Naive thymus-derived CD8-positive, alpha-beta T cell (primary cell): ENCODE data around the gene SNPH. TPM values are rescaled to one million over a fixed set of nuclear protein-coding genes. Genes with fewer than 3 reads are reported as not detected.

Source experiments
- ATAC-seq, 2 donors: fragments of 150-1000 bp; cut with Tn5 transposase in 1 of 2; sonication (Bioruptor Pico), chemical (Tn5 transposase) in 1 of 2; 1 replicate in 1 of 2; 2 replicates in 1 of 2; pipeline ENCODE4 v1.10.0; 2021; ENCODE audit warnings: mild to moderate bottlenecking in 2 of 2, moderate library complexity in 2 of 2
- POLR2A ChIA-PET: fragments of 350-600 bp; sonication (Branson Sonifier 250); formaldehyde crosslinking; loops from one replicate; lab custom pipeline; 2021; ENCODE audit warnings: antibody characterized with exemption; lab: Charles Lee
- DNase-seq, 10 donors: peaks; one replicate each; pipeline versions ENCODE4 v3.0.0 to v3.0.0-alpha.2; 2020 to 2022
- H3K27ac Mint-ChIP-seq, 10 donors: one replicate each; pipeline ENCODE4 v1.8.0; 2020 to 2022; ENCODE audit warnings: mild to moderate bottlenecking in 10 of 10, mixed read lengths in 10 of 10, moderate library complexity in 4 of 10, inconsistent platforms in 1 of 10
- H3K27me3 Mint-ChIP-seq, 5 donors: one replicate each; pipeline ENCODE4 v1.8.0; 2021 to 2022; ENCODE audit warnings: mixed read lengths in 5 of 5
- H3K36me3 Mint-ChIP-seq, 3 donors: one replicate each; pipeline ENCODE4 v1.8.0; 2020 to 2022; ENCODE audit warnings: mixed read lengths in 3 of 3, mild to moderate bottlenecking in 2 of 3, inconsistent platforms in 1 of 3
- H3K4me1 Mint-ChIP-seq, 4 donors: one replicate each; pipeline ENCODE4 v1.8.0; 2021 to 2022; ENCODE audit warnings: mixed read lengths in 4 of 4
- H3K4me3 Mint-ChIP-seq, 10 donors: one replicate each; pipeline ENCODE4 v1.8.0; 2020 to 2022; ENCODE audit warnings: mild to moderate bottlenecking in 10 of 10, mixed read lengths in 10 of 10, moderate library complexity in 6 of 10, inconsistent platforms in 1 of 10
- H3K9me3 Mint-ChIP-seq, 9 donors: one replicate each; pipeline ENCODE4 v1.8.0; 2020 to 2022; ENCODE audit warnings: mixed read lengths in 9 of 9, mild to moderate bottlenecking in 3 of 9, inconsistent platforms in 1 of 9, moderate library complexity in 1 of 9
- polyA plus RNA-seq, 3 donors: library from polyadenylated mRNA; unstranded; fragments of 300-500 nt; fragmentation: Illumina TruSeq; gene quantifications; one replicate each; pipeline ENCODE4 v1.2.3, GENCODE V29; 2021
- total RNA-seq, 8 experiments: library from RNA in 2 of 8; stranded (reverse) in 2 of 8; gene quantifications; one replicate each; pipeline ENCODE4 v1.2.3 and lab custom pipeline; 2021 to 2026

Gene SNPH
- total and polyA plus RNA-seq, 5 experiments from 2014 or later = 5.2 to 26.6 (median 13.5) TPM

GRCh38 chr20:1331801-1332453, 65.8 kb downstream of the SNPH start:
- H3K9me3 Mint-ChIP-seq = no peaks in the 10 kb centered on the region
- peaks cover 11 to 52% (median 45%) of the 10 kb centered on the region in 4 donors for H3K4me1 Mint-ChIP-seq
- no peak overlapping the region for H3K4me3 Mint-ChIP-seq
- no peak for DNase-seq
- POLR2A ChIA-PET = no interaction called here
- peak overlapping the region in 7 of 10 donors; percentile 78 to 96 (median 87) for H3K27ac Mint-ChIP-seq
- H3K36me3 Mint-ChIP-seq = peaks cover 0 to 20% (median 7%) of the 10 kb centered on the region in 3 donors
- no peak for ATAC-seq
- no peaks in the 10 kb centered on the region for H3K27me3 Mint-ChIP-seq

- Mint-ChIP-seq H3K27me3 (no peaks in the 10 kb centered on the region), H3K4me1 (peaks cover 20 to 59% (median 47%) of the 10 kb centered on the region in 4 donors), H3K9me3 (no peaks in the 10 kb centered on the region), H3K27ac (peak overlapping the region in 4 of 10 donors; percentile 5 to 69 (median 49)), H3K36me3 (peaks cover 0 to 20% (median 7%) of the 10 kb centered on the region in 3 donors), H3K4me3 (no peak overlapping the region)
- ATAC-seq (no peak), DNase-seq (no peak)
- POLR2A ChIA-PET = no interaction called here
Measured at GRCh38 chr20:1332749-1333300, 66.7 kb downstream of the SNPH start.

GRCh38 chr20:1333462-1334369, 67.6 kb downstream of the SNPH start:
- Mint-ChIP-seq H3K9me3 (no peaks in the 10 kb centered on the region), H3K36me3 (peaks cover 0 to 20% (median 7%) of the 10 kb centered on the region in 3 donors), H3K27me3 (no peaks in the 10 kb centered on the region), H3K4me1 (peaks cover 23 to 57% (median 47%) of the 10 kb centered on the region in 4 donors), H3K27ac (peak overlapping the region in 6 of 10 donors; percentile 18 to 83 (median 46)), H3K4me3 (no peak overlapping the region)
- DNase-seq = no peak
- no peak for ATAC-seq
- POLR2A ChIA-PET = no interaction called here

GRCh38 chr20:1334370-1334731, 68.3 kb downstream of the SNPH start:
- no peaks in the 10 kb centered on the region for H3K9me3 Mint-ChIP-seq
- peaks cover 23 to 53% (median 43%) of the 10 kb centered on the region in 4 donors for H3K4me1 Mint-ChIP-seq
- DNase-seq = no peak
- peaks cover 0 to 20% (median 7%) of the 10 kb centered on the region in 3 donors for H3K36me3 Mint-ChIP-seq
- H3K4me3 Mint-ChIP-seq = no peak overlapping the region
- POLR2A ChIA-PET = no interaction called here
- H3K27ac Mint-ChIP-seq = peak overlapping the region in 3 of 10 donors; percentile 33 to 83 (median 52)
- H3K27me3 Mint-ChIP-seq = no peaks in the 10 kb centered on the region
- ATAC-seq = no peak

- Mint-ChIP-seq H3K4me1 (peaks cover 23 to 49% (median 39%) of the 10 kb centered on the region in 4 donors), H3K36me3 (peaks cover 0 to 20% (median 7%) of the 10 kb centered on the region in 3 donors), H3K4me3 (no peak overlapping the region), H3K9me3 (no peaks in the 10 kb centered on the region), H3K27ac (peak overlapping the region in 3 of 10 donors; percentile 52 to 83 (median 57)), H3K27me3 (no peaks in the 10 kb centered on the region)
- ATAC-seq (no peak), DNase-seq (no peak)
- POLR2A ChIA-PET = no interaction called here
Measured at GRCh38 chr20:1334761-1335160, 68.7 kb downstream of the SNPH start.

GRCh38 chr20:1335961-1336698, 70.0 kb downstream of the SNPH start:
- Mint-ChIP-seq H3K27ac (peak overlapping the region; percentile 80 to 95 (median 90)), H3K36me3 (peaks cover 0 to 17% (median 7%) of the 10 kb centered on the region in 3 donors), H3K4me1 (peaks cover 21 to 40% (median 28%) of the 10 kb centered on the region in 4 donors), H3K27me3 (no peaks in the 10 kb centered on the region), H3K4me3 (peak overlapping the region in 5 of 10 donors; percentile 50 to 78 (median 66)), H3K9me3 (no peaks in the 10 kb centered on the region)
- DNase-seq (no peak), ATAC-seq (no peak)
- POLR2A ChIA-PET = interaction anchor here (0.7 to 1.6 kb wide), 5 partner anchors 11 to 56 kb away, joined by 3 to 11 read pairs (median 4); partner anchors contain the start of gene FKBP1A

- Mint-ChIP-seq H3K27ac (peak overlapping the region; percentile 80 to 95 (median 90)), H3K4me3 (peak overlapping the region; percentile 30 to 78 (median 66)), H3K4me1 (peaks cover 21 to 34% (median 25%) of the 10 kb centered on the region in 4 donors), H3K36me3 (peaks cover 0 to 14% (median 7%) of the 10 kb centered on the region in 3 donors), H3K27me3 (no peaks in the 10 kb centered on the region), H3K9me3 (no peaks in the 10 kb centered on the region)
- POLR2A ChIA-PET = interaction anchor here (0.7 to 1.6 kb wide), 5 partner anchors 11 to 55 kb away, joined by 3 to 11 read pairs (median 4); partner anchors contain the start of gene FKBP1A
- DNase-seq (peak in 5 of 10 donors; percentile 15 to 43 (median 33)), ATAC-seq (peak; percentile 92 to 96)
Measured at GRCh38 chr20:1336699-1337367, 70.7 kb downstream of the SNPH start.

GRCh38 chr20:1337441-1337840, 71.3 kb downstream of the SNPH start:
- Mint-ChIP-seq H3K9me3 (no peaks in the 10 kb centered on the region), H3K27me3 (no peaks in the 10 kb centered on the region), H3K4me3 (peak overlapping the region in 3 of 10 donors; percentile 39 to 55 (median 54)), H3K4me1 (peaks cover 21 to 34% (median 24%) of the 10 kb centered on the region in 4 donors), H3K36me3 (peaks cover 0 to 9% (median 7%) of the 10 kb centered on the region in 3 donors), H3K27ac (peak overlapping the region; percentile 27 to 95 (median 68))
- no peak for ATAC-seq
- POLR2A ChIA-PET = interaction anchor here (1.2 kb wide), 1 partner anchor 52 kb away, joined by 3 read pairs; no protein-coding TSS in a partner anchor
- DNase-seq = no peak

- ATAC-seq (no peak), DNase-seq (no peak)
- Mint-ChIP-seq H3K36me3 (peaks cover 0 to 5% (median 4%) of the 10 kb centered on the region in 3 donors), H3K4me3 (no peak overlapping the region), H3K4me1 (peaks cover 20 to 32% (median 24%) of the 10 kb centered on the region in 4 donors), H3K9me3 (no peaks in the 10 kb centered on the region), H3K27ac (peak overlapping the region in 7 of 10 donors; percentile 19 to 95 (median 69)), H3K27me3 (no peaks in the 10 kb centered on the region)
- POLR2A ChIA-PET = no interaction called here
Measured at GRCh38 chr20:1338096-1338495, 72.0 kb downstream of the SNPH start.

- peak overlapping the region in 2 of 10 donors; percentile 69 to 70 for H3K27ac Mint-ChIP-seq
- no peaks in the 10 kb centered on the region for H3K36me3 Mint-ChIP-seq
- ATAC-seq = no peak
- POLR2A ChIA-PET = no interaction called here
- H3K4me3 Mint-ChIP-seq = no peak overlapping the region
- no peaks in the 10 kb centered on the region for H3K27me3 Mint-ChIP-seq
- DNase-seq = no peak
- H3K9me3 Mint-ChIP-seq = no peaks in the 10 kb centered on the region
- H3K4me1 Mint-ChIP-seq = peaks cover 18 to 31% (median 23%) of the 10 kb centered on the region in 4 donors
Measured at GRCh38 chr20:1338801-1339200, 72.7 kb downstream of the SNPH start.

- H3K36me3 Mint-ChIP-seq = no peaks in the 10 kb centered on the region
- POLR2A ChIA-PET = no interaction called here
- DNase-seq = no peak
Measured at GRCh38 chr20:1341561-1342265, 75.6 kb downstream of the SNPH start.

More at GRCh38 chr20:1341561-1342265, 75.6 kb downstream of the SNPH start:
- H3K27ac Mint-ChIP-seq = peak overlapping the region in 2 of 10 donors; percentile 24 to 40
- H3K9me3 Mint-ChIP-seq = no peaks in the 10 kb centered on the region
- no peak overlapping the region for H3K4me3 Mint-ChIP-seq
- peaks cover 20 to 39% (median 31%) of the 10 kb centered on the region in 4 donors for H3K4me1 Mint-ChIP-seq
- H3K27me3 Mint-ChIP-seq = no peaks in the 10 kb centered on the region
- no peak for ATAC-seq
